Measurements from ENCODE around the gene TAGLN3. TPM values are rescaled to one million over a fixed set of nuclear protein-coding genes. Genes with fewer than 3 reads are reported as not detected.

TAGLN3 gene
- total RNA-seq, 1 donor from 2014 or later = 9.0 TPM

DNA sequence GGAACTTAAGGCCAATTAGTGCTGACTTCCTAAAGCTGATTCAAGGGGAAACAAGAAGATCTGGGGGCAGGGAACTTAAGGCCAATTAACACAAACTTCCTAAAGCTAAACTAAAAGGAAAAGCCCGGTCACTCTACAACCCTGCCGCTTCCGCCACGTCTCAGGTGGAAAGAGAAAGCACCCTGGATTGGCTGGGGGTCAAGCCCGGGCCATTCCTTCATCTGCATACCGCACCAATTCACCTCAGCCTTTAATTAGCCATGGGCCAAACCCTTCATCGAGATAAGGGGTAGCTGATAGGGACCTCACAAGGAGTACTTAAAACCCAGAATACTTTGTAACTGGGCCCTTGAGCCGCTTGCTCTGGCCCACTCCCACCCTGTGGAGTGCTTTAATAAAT lies 50.2 kb downstream of the TAGLN3 start:
- H3K27ac Mint-ChIP-seq = no peak overlapping the region
- no peak overlapping the region for H3K4me3 Mint-ChIP-seq (ENCODE audit: low read depth)

DNA sequence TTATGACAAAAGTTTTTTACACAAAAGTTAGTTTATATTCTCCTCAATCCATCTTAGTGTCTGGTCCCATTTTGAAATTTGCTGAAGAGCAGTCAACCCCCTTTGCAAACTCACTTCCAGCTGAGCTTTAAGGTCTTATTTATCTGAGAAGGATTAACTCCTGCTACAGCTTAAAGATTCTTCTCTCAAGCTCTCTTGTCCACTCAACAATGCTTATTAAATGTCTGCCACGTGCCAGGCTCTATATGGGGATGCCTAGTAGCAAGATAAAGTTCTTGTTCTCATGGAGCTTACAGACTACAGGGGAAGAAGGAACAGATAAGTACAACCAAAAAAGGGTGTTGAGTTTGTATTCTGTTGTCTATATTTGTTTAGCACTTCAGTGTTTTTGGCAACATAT lies 54.5 kb downstream of the TAGLN3 start:
- Mint-ChIP-seq H3K36me3 (ENCODE audit: insufficient read depth) (no peaks in the 10 kb centered on the region), H3K4me3 (ENCODE audit: low read depth) (no peak overlapping the region), H3K27me3 (no peaks in the 10 kb centered on the region), H3K4me1 (ENCODE audit: low read depth) (peaks cover 20% of the 10 kb centered on the region), H3K9me3 (ENCODE audit: low read depth) (no peaks in the 10 kb centered on the region), H3K27ac (no peak overlapping the region)
- TF ChIP-seq, protein P1, sequence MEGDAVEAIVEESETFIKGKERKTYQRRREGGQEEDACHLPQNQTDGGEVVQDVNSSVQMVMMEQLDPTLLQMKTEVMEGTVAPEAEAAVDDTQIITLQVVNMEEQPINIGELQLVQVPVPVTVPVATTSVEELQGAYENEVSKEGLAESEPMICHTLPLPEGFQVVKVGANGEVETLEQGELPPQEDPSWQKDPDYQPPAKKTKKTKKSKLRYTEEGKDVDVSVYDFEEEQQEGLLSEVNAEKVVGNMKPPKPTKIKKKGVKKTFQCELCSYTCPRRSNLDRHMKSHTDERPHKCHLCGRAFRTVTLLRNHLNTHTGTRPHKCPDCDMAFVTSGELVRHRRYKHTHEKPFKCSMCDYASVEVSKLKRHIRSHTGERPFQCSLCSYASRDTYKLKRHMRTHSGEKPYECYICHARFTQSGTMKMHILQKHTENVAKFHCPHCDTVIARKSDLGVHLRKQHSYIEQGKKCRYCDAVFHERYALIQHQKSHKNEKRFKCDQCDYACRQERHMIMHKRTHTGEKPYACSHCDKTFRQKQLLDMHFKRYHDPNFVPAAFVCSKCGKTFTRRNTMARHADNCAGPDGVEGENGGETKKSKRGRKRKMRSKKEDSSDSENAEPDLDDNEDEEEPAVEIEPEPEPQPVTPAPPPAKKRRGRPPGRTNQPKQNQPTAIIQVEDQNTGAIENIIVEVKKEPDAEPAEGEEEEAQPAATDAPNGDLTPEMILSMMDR (IDR thresholded peaks at IDR 0.05; ENCODE audit: unreplicated experiment) = no peak
- no peak for DNase-seq (ENCODE audit: low spot score, unreplicated experiment)

More for the DNA sequence above, 50.2 kb downstream of the TAGLN3 start:
- DNase-seq (ENCODE audit: low spot score, unreplicated experiment) = no peak
- no peaks in the 10 kb centered on the region for H3K9me3 Mint-ChIP-seq (ENCODE audit: low read depth)
- TF ChIP-seq, protein P1 (IDR thresholded peaks at IDR 0.05; ENCODE audit: unreplicated experiment) = no peak
- H3K36me3 Mint-ChIP-seq (ENCODE audit: insufficient read depth) = no peaks in the 10 kb centered on the region
- H3K4me1 Mint-ChIP-seq (ENCODE audit: low read depth) = peaks cover 24% of the 10 kb centered on the region
- H3K27me3 Mint-ChIP-seq = no peaks in the 10 kb centered on the region

DNA sequence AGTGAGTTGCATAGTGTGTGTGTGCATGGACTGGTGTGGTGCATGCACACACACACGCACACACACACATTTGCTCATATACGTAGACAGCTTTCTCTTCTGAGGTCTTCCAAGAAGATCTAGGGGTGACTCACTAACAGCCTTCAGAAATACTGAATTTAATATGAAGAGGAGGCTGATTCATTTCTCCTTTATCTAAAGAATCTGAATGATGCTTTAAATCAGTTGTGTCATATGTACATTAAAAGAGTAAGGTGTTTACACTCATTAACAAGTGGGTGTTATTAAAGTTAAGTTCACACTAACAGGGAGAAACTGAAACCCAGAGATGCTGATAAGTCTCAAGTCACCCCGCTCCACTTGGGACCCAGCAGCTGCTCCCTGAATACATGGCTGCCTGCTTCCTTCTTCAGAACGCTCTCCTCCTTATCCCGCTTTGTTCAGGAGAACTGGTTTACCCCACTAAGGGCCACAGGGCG lies 57.8 kb downstream of the TAGLN3 start:
- no peak for DNase-seq (ENCODE audit: low spot score, unreplicated experiment)
- H3K36me3 Mint-ChIP-seq (ENCODE audit: insufficient read depth) = no peaks in the 10 kb centered on the region
- peaks cover 7% of the 10 kb centered on the region for H3K9me3 Mint-ChIP-seq (ENCODE audit: low read depth)
- no peak overlapping the region for H3K4me3 Mint-ChIP-seq (ENCODE audit: low read depth)
- H3K4me1 Mint-ChIP-seq (ENCODE audit: low read depth) = peaks cover 17% of the 10 kb centered on the region
- H3K27ac Mint-ChIP-seq = no peak overlapping the region
- TF ChIP-seq, protein P1 (IDR thresholded peaks at IDR 0.05; ENCODE audit: unreplicated experiment) = no peak
- H3K27me3 Mint-ChIP-seq = no peaks in the 10 kb centered on the region

DNA sequence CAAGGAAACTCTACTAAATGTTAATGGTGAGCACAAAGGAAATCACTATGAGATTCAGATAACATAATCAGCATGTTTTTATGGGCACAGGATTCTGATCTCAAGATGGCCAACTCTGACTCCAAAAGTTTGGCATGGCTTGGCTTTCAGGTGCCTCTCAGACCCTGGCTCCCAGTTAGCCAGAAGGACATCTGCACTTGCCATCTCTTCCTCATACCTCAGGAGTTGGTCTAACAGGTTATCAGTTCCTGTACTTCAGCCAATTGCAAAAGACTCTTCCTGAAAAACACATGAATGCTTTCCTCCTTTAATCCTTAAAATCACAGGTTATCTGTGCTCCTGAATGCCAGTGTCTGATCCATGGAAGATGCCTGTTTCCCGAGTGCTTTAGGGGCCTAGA lies 60.8 kb downstream of the TAGLN3 start:
- no peak overlapping the region for H3K27ac Mint-ChIP-seq
- no peaks in the 10 kb centered on the region for H3K27me3 Mint-ChIP-seq

DNA sequence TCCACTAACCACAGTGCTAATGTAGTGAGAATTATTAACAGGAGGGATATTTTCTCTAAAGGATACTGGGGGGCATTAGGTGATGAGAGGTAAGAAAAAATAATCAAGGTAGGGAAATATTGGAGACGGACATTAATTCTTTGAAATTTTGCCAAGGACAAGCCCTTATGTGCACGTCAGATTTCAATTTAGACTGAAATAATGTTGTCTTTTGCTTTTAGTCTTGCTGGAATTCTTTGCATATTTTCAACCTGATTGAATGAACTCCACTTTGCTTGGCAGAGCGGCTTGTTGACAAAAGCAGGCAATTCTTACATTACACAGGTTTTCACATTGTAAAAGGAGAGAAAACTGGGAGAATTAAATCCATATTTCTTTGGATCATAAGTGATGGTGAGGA lies 62.4 kb downstream of the TAGLN3 start:
- Mint-ChIP-seq H3K4me3 (ENCODE audit: low read depth) (no peak overlapping the region), H3K9me3 (ENCODE audit: low read depth) (peaks cover 7% of the 10 kb centered on the region), H3K36me3 (ENCODE audit: insufficient read depth) (no peaks in the 10 kb centered on the region), H3K27ac (no peak overlapping the region), H3K27me3 (no peaks in the 10 kb centered on the region), H3K4me1 (ENCODE audit: low read depth) (peaks cover 3% of the 10 kb centered on the region)
- TF ChIP-seq, protein P1 (IDR thresholded peaks at IDR 0.05; ENCODE audit: unreplicated experiment) = no peak
- no peak for DNase-seq (ENCODE audit: low spot score, unreplicated experiment)

More for the DNA sequence above, 60.8 kb downstream of the TAGLN3 start:
- no peak for DNase-seq (ENCODE audit: low spot score, unreplicated experiment)
- Mint-ChIP-seq H3K36me3 (ENCODE audit: insufficient read depth) (no peaks in the 10 kb centered on the region), H3K9me3 (ENCODE audit: low read depth) (peaks cover 7% of the 10 kb centered on the region), H3K4me3 (ENCODE audit: low read depth) (no peak overlapping the region), H3K4me1 (ENCODE audit: low read depth) (peaks cover 3% of the 10 kb centered on the region)
- TF ChIP-seq, protein P1 (IDR thresholded peaks at IDR 0.05; ENCODE audit: unreplicated experiment) = no peak

Other genes with a start within 250 kb of the TAGLN3 start
- gene PHLDB2, start 139.7 kb upstream of the TAGLN3 start, total RNA-seq = 58.3 and 59.1 TPM in 2 replicates
- 29.2 and 31.9 TPM in 2 replicates for gene ABHD10, start 19.9 kb upstream of the TAGLN3 start, total RNA-seq
- gene TMPRSS7, start 35.8 kb downstream of the TAGLN3 start, total RNA-seq = not detected in 2 replicates
- 20.6 and 23.7 TPM in 2 replicates for gene C3orf52, start 87.5 kb downstream of the TAGLN3 start, total RNA-seq
- not detected in 2 replicates for gene GCSAM, start 134.3 kb downstream of the TAGLN3 start, total RNA-seq

Measured in progenitor cell of endocrine pancreas (in vitro differentiated cells).